ENCODE results near the gene ZNF197. TPM values are rescaled to one million over a fixed set of nuclear protein-coding genes. Genes with fewer than 3 reads are reported as not detected.
"Not testable (repeated sequence)": the region's sequence is repeated elsewhere in the genome, so short reads cannot be mapped to it uniquely, and the experiment has no call there.

ZNF197 gene
- total RNA-seq, 6 experiments from 2014 or later, result 12.0 to 13.5 (median 12.2) TPM

GRCh38 chr3:44666346-44666745, 41.5 kb downstream of the ZNF197 start:
- no peak for TF ChIP-seq CTCF (IDR thresholded peaks at IDR 0.05)
- DNase-seq, result no peak
- Mint-ChIP-seq H3K27me3 (ENCODE audit: insufficient read depth) (no peaks in the 10 kb centered on the region; the same call in 1 of the 2 replicates), H3K4me1 (ENCODE audit: low read depth) (peaks cover 18% of the 10 kb centered on the region), H3K9me3 (peaks cover 25% of the 10 kb centered on the region), H3K27ac (no peak overlapping the region), H3K4me3 (no peak overlapping the region), H3K36me3 (ENCODE audit: low read depth) (peaks cover 60% of the 10 kb centered on the region)

GRCh38 chr3:44669760-44670159, 44.9 kb downstream of the ZNF197 start:
- TF ChIP-seq CTCF (IDR thresholded peaks at IDR 0.05), result no peak
- Mint-ChIP-seq H3K9me3 (peaks cover 31% of the 10 kb centered on the region), H3K27ac (no peak overlapping the region), H3K27me3 (ENCODE audit: insufficient read depth) (no peaks in the 10 kb centered on the region; the same call in 1 of the 2 replicates), H3K4me3 (no peak overlapping the region), H3K36me3 (ENCODE audit: low read depth) (peaks cover 37% of the 10 kb centered on the region), H3K4me1 (ENCODE audit: low read depth) (peaks cover 25% of the 10 kb centered on the region)
- no peak for DNase-seq

- not testable (repeated sequence) for H3K4me3 Mint-ChIP-seq; H3K4me1 Mint-ChIP-seq (ENCODE audit: low read depth); H3K27me3 Mint-ChIP-seq (ENCODE audit: insufficient read depth); DNase-seq; H3K27ac Mint-ChIP-seq; H3K36me3 Mint-ChIP-seq (ENCODE audit: low read depth)
- peaks cover 20% of the 10 kb centered on the region for H3K9me3 Mint-ChIP-seq
Measured at GRCh38 chr3:44673466-44673865, 48.6 kb downstream of the ZNF197 start.

GRCh38 chr3:44674211-44674610, 49.4 kb downstream of the ZNF197 start:
- Mint-ChIP-seq H3K9me3 (peaks cover 20% of the 10 kb centered on the region), H3K27ac (no peak overlapping the region), H3K4me1 (ENCODE audit: low read depth) (peaks cover 7% of the 10 kb centered on the region; the same call in 1 of the 2 replicates), H3K36me3 (ENCODE audit: low read depth) (peaks cover 7% of the 10 kb centered on the region; the same call in 1 of the 2 replicates), H3K4me3 (no peak overlapping the region), H3K27me3 (ENCODE audit: insufficient read depth) (peaks cover 3% of the 10 kb centered on the region)
- TF ChIP-seq CTCF (IDR thresholded peaks at IDR 0.05), result no peak
- DNase-seq, result no peak

GRCh38 chr3:44678480-44679116, 53.8 kb downstream of the ZNF197 start:
- Mint-ChIP-seq H3K27me3 (ENCODE audit: insufficient read depth) (peaks cover 3% of the 10 kb centered on the region), H3K36me3 (ENCODE audit: low read depth) (peaks cover 11% of the 10 kb centered on the region; the same call in 1 of the 2 replicates), H3K9me3 (peaks cover 18% of the 10 kb centered on the region), H3K4me3 (no peak overlapping the region), H3K27ac (no peak overlapping the region), H3K4me1 (ENCODE audit: low read depth) (peaks cover 35% of the 10 kb centered on the region)
- no peak for DNase-seq
- TF ChIP-seq CTCF (IDR thresholded peaks at IDR 0.05), result no peak

GRCh38 chr3:44680921-44681455, 56.2 kb downstream of the ZNF197 start:
- peaks cover 12% of the 10 kb centered on the region for H3K27me3 Mint-ChIP-seq (ENCODE audit: insufficient read depth)
- peaks cover 23% of the 10 kb centered on the region for H3K36me3 Mint-ChIP-seq (ENCODE audit: low read depth)
- no peak for DNase-seq
- no peak overlapping the region for H3K27ac Mint-ChIP-seq
- TF ChIP-seq CTCF (IDR thresholded peaks at IDR 0.05), result no peak
- H3K4me1 Mint-ChIP-seq (ENCODE audit: low read depth), result peaks cover 32% of the 10 kb centered on the region
- peaks cover 33% of the 10 kb centered on the region for H3K9me3 Mint-ChIP-seq
- no peak overlapping the region for H3K4me3 Mint-ChIP-seq

Measured in HFFc6 (cell line).